Right atrium auricular region (tissue), 2 donors: ENCODE results near the gene TRHDE. TPM values are rescaled to one million over a fixed set of nuclear protein-coding genes. Genes with fewer than 3 reads are reported as not detected.

Experiments
- DNase-seq: peaks from one replicate; pipeline ENCODE4 v3.0.0-alpha.2; 2019; ENCODE audit warnings: low spot score
- H3K27ac ChIP-seq, 2 donors: fragments of 200-600 bp; sonication (generic); 1 replicate in 1 of 2; 2 replicates in 1 of 2; pipeline ENCODE4 v1.5.1; 2016 to 2019
- H3K27me3 ChIP-seq, 2 donors: fragments of 200-600 bp; sonication (generic); one replicate each; pipeline versions ENCODE4 v1.5.1 to v1.6.0; 2017 to 2019
- H3K36me3 ChIP-seq: fragments of 200-600 bp; sonication (generic); one replicate; pipeline ENCODE4 v1.5.1; 2016
- H3K4me1 ChIP-seq, 2 donors: fragments of 200-600 bp; sonication (generic); one replicate each; pipeline versions ENCODE4 v1.5.1 to v1.6.0; 2017 to 2019
- H3K4me3 ChIP-seq, 2 donors: fragments of 200-600 bp; sonication (generic); 1 replicate in 1 of 2; 2 replicates in 1 of 2; pipeline ENCODE4 v1.5.1; 2017 to 2019; ENCODE audit warnings: mild to moderate bottlenecking in 1 of 2, moderate library complexity in 1 of 2
- H3K9me3 ChIP-seq, 2 donors: fragments of 200-600 bp; sonication (generic); one replicate each; pipeline ENCODE4 v1.5.1; 2019
- CTCF ChIP-seq, 2 donors: fragments of 200-600 bp; sonication (generic); IDR thresholded peaks; one replicate each; pipeline ENCODE4 v1.5.1; 2019; ENCODE audit warnings: antibody characterized with exemption in 2 of 2
- total RNA-seq, 2 donors: library from RNA; depleted of rRNA; stranded (reverse); fragments of >200 nt; gene quantifications; one replicate each; pipeline ENCODE4 v1.1.0, GENCODE V29; 2016

TRHDE gene
- total RNA-seq, 2 donors from 2014 or later = 0.37 to 3.4 TPM

- no peak overlapping the region for H3K4me3 ChIP-seq
- TF ChIP-seq CTCF (IDR thresholded peaks at IDR 0.05) = no peak
- H3K9me3 ChIP-seq = no peaks in the 10 kb centered on the region
- H3K27ac ChIP-seq = no peak overlapping the region
- no peaks in the 10 kb centered on the region for H3K27me3 ChIP-seq
- no peaks in the 10 kb centered on the region for H3K4me1 ChIP-seq
- no peaks in the 10 kb centered on the region for H3K36me3 ChIP-seq
- DNase-seq = no peak
These were observed 65.2 kb downstream of the TRHDE start for GRCh38 chr12:72337382-72337781.

GRCh38 chr12:72337946-72338345, 65.8 kb downstream of the TRHDE start:
- no peak for DNase-seq
- Histone ChIP-seq H3K36me3 (no peaks in the 10 kb centered on the region), H3K4me3 (no peak overlapping the region), H3K27me3 (no peaks in the 10 kb centered on the region), H3K9me3 (no peaks in the 10 kb centered on the region), H3K4me1 (no peaks in the 10 kb centered on the region), H3K27ac (no peak overlapping the region)
- no peak for TF ChIP-seq CTCF (IDR thresholded peaks at IDR 0.05)

GRCh38 chr12:72338437-72338836, 66.3 kb downstream of the TRHDE start:
- Histone ChIP-seq H3K36me3 (no peaks in the 10 kb centered on the region), H3K27me3 (no peaks in the 10 kb centered on the region), H3K9me3 (no peaks in the 10 kb centered on the region), H3K27ac (no peak overlapping the region), H3K4me3 (no peak overlapping the region), H3K4me1 (no peaks in the 10 kb centered on the region)
- no peak for TF ChIP-seq CTCF (IDR thresholded peaks at IDR 0.05)
- DNase-seq = no peak

- TF ChIP-seq CTCF (IDR thresholded peaks at IDR 0.05) = peak in 1 of 2 donors; percentile 52
- no peaks in the 10 kb centered on the region for H3K36me3 ChIP-seq
- H3K9me3 ChIP-seq = no peaks in the 10 kb centered on the region
- H3K27me3 ChIP-seq = no peaks in the 10 kb centered on the region
- no peak overlapping the region for H3K27ac ChIP-seq
- no peak overlapping the region for H3K4me3 ChIP-seq
- H3K4me1 ChIP-seq = no peaks in the 10 kb centered on the region
- no peak for DNase-seq
These were observed 74.3 kb downstream of the TRHDE start for GRCh38 chr12:72346363-72346944.

- no peaks in the 10 kb centered on the region for H3K9me3 ChIP-seq
- no peak for TF ChIP-seq CTCF (IDR thresholded peaks at IDR 0.05)
- H3K4me1 ChIP-seq = no peaks in the 10 kb centered on the region
- no peak overlapping the region for H3K4me3 ChIP-seq
- H3K27ac ChIP-seq = no peak overlapping the region
- H3K27me3 ChIP-seq = no peaks in the 10 kb centered on the region
- no peaks in the 10 kb centered on the region for H3K36me3 ChIP-seq
- DNase-seq = no peak
These were observed 77.3 kb downstream of the TRHDE start for GRCh38 chr12:72349491-72349890.

GRCh38 chr12:72359416-72359815, 87.2 kb downstream of the TRHDE start:
- no peak for TF ChIP-seq CTCF (IDR thresholded peaks at IDR 0.05)
- no peak for DNase-seq

More at GRCh38 chr12:72359416-72359815, 87.2 kb downstream of the TRHDE start:
- H3K4me1 ChIP-seq = no peaks in the 10 kb centered on the region
- H3K27me3 ChIP-seq = no peaks in the 10 kb centered on the region
- H3K36me3 ChIP-seq = no peaks in the 10 kb centered on the region
- H3K27ac ChIP-seq = no peak overlapping the region
- no peak overlapping the region for H3K4me3 ChIP-seq
- no peaks in the 10 kb centered on the region for H3K9me3 ChIP-seq
